Measurements from ENCODE around the gene CEP131. TPM values are rescaled to one million over a fixed set of nuclear protein-coding genes. Genes with fewer than 3 reads are reported as not detected.

The CEP131 gene
- total and polyA plus RNA-seq, 4 donors, result 7.2 to 26.6 (median 18.3) TPM

DNA sequence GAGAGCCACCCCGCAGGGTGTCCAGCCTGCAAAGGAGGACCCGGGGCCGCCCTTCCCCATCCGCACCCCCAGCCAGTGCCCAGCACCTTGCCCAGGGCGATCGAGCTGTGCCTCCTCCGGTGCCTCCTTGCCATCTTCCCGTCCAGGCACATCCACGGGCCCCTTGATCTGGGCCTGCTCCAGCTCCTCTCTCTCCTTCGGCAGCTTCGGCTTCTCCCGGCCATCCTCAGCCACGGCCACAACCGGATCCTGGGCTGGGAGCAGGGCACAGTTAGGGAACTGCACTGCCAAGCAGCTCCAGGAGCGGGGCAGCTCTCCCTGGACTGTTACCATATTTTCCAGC lies 30.2 kb upstream of the CEP131 start:
- WGBS (ENCODE audit: insufficient coverage), result 57% methylated on average over 15 of the region's 15 CpGs
- peaks cover 50% of the 10 kb centered on the region for H3K4me1 ChIP-seq (ENCODE audit: control insufficient read depth, insufficient read depth, low read length)

DNA sequence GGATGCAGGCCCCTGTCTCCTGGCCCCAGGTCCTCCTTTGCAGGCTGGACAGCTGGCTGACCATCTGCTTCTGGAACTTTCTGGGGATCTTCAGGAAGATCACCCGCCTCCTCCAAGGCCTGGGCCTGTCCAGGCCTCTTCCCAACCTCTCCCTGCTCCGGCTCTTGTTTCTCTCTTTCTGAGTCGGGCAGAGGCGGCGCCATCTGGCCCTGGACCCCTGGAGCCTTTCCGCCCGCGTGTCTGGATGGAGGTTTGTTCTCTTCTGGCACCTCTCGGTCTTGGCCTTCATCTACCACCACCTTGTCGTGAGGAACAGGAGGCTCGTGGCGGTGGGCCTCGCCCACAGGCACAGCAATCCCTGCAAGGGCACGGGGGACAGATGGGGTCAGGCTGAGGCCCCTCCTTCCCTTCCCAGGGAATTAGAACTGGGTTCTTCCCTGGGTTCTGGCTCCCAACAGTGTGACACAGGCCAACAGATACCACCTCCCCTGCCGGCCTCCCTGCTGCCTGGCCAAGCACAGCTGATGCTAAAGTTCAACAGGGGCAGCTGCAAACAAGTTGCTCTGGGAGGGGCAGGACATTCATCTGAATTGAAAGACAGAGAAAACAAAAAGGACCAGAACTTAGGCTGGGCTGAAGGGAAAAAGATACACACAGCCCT lies 29.7 kb upstream of the CEP131 start:
- WGBS (ENCODE audit: insufficient coverage), result 34% methylated on average over 12 of the region's 15 CpGs
- Histone ChIP-seq H3K4me1 (ENCODE audit: control insufficient read depth, insufficient read depth, low read length) (peaks cover 50% of the 10 kb centered on the region), H3K27me3 (ENCODE audit: control insufficient read depth, insufficient read depth, low read length) (no peaks in the 10 kb centered on the region), H3K9me3 (ENCODE audit: control insufficient read depth, insufficient read depth, low read length) (no peaks in the 10 kb centered on the region), H3K4me3 (ENCODE audit: low read depth, low read length) (no peak overlapping the region), H3K36me3 (ENCODE audit: control insufficient read depth, insufficient read depth, low read length) (peaks cover 59% of the 10 kb centered on the region), H3K27ac (ENCODE audit: low read depth, low read length) (peak overlapping the region; percentile 54)
- DNase-seq (ENCODE audit: low read depth in 4 of 6, low spot score in 6 of 6), result peak in 2 of 6 donors; percentile 8 to 38

More for the DNA sequence above, 30.2 kb upstream of the CEP131 start:
- Histone ChIP-seq H3K4me3 (ENCODE audit: low read depth, low read length) (no peak overlapping the region), H3K27ac (ENCODE audit: low read depth, low read length) (peak overlapping the region; percentile 47), H3K36me3 (ENCODE audit: control insufficient read depth, insufficient read depth, low read length) (peaks cover 64% of the 10 kb centered on the region), H3K27me3 (ENCODE audit: control insufficient read depth, insufficient read depth, low read length) (no peaks in the 10 kb centered on the region), H3K9me3 (ENCODE audit: control insufficient read depth, insufficient read depth, low read length) (no peaks in the 10 kb centered on the region)
- DNase-seq (ENCODE audit: low read depth in 4 of 6, low spot score in 6 of 6), result no peak

DNA sequence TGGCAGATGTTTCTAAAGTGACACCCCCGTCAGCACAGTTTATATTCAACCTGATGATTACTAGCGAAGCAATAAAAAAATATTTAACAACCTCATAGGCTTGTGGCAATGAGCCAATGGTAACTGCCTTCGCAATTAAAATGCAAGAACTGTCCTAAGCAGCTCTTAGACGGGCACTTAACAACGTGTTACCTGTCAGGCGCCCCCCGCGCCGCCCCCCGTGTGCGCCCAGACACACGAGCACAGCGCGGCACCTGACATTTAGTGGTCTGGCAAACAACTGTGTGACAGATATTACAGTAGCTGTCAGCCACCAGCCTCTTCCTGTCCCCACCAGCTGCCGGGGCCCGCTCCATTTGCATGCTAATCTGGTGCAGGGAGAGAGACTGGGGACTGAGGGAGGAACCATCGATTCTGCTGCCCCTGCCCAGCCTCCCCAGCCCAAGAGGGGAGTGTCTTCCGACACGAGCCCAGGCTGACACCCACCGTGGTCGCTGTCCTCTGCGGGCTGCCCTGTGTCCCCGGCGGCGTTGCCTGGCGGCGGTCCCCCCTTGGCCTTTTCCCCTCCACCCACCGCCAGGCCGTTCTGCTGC lies 29.0 kb upstream of the CEP131 start:
- H3K4me1 ChIP-seq (ENCODE audit: control insufficient read depth, insufficient read depth, low read length), result peaks cover 50% of the 10 kb centered on the region
- WGBS (ENCODE audit: insufficient coverage), result 42% methylated on average over 28 of the region's 29 CpGs
- no peaks in the 10 kb centered on the region for H3K9me3 ChIP-seq (ENCODE audit: control insufficient read depth, insufficient read depth, low read length)
- H3K27me3 ChIP-seq (ENCODE audit: control insufficient read depth, insufficient read depth, low read length), result no peaks in the 10 kb centered on the region
- H3K36me3 ChIP-seq (ENCODE audit: control insufficient read depth, insufficient read depth, low read length), result peaks cover 60% of the 10 kb centered on the region
- peak in 2 of 6 donors; percentile 47 to 88 for DNase-seq (ENCODE audit: low read depth in 4 of 6, low spot score in 6 of 6)
- no peak overlapping the region for H3K4me3 ChIP-seq (ENCODE audit: low read depth, low read length)
- H3K27ac ChIP-seq (ENCODE audit: low read depth, low read length), result peak overlapping the region; percentile 54

DNA sequence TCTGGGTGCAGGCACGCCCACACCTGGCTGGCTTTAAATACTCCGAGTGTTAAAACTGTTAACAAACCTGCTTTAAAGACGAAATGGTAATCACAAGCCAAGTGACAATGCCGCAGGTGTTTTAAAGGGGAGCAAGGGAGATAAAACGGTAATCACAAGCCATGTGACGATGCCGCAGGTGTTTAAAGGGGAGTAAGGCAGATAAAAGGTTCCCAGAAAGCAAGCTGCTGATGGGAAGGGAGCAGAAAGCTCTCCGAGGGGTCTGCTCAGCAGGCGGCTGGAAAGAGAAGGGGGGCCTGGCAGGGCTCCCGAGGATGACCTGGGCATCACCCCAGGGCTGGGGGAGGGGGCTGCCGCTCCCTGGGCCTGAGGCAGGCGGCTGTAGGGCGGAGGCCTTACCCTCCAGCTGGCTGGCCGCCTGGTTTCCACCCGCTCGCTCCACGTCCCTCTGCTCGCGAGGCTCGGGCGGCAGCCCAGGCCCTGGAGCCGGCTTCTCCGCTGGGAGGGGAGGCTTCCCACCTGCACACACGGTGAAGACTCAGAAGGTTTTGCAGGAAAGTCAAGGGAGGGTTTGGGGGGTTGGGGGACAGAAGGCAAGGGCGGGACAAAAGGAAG lies 28.4 kb upstream of the CEP131 start:
- no peaks in the 10 kb centered on the region for H3K9me3 ChIP-seq (ENCODE audit: control insufficient read depth, insufficient read depth, low read length)
- peak in 2 of 6 donors; percentile 38 to 66 for DNase-seq (ENCODE audit: low read depth in 4 of 6, low spot score in 6 of 6)
- H3K27ac ChIP-seq (ENCODE audit: low read depth, low read length), result peak overlapping the region; percentile 54
- no peaks in the 10 kb centered on the region for H3K27me3 ChIP-seq (ENCODE audit: control insufficient read depth, insufficient read depth, low read length)
- H3K4me3 ChIP-seq (ENCODE audit: low read depth, low read length), result no peak overlapping the region
- peaks cover 63% of the 10 kb centered on the region for H3K36me3 ChIP-seq (ENCODE audit: control insufficient read depth, insufficient read depth, low read length)
- peaks cover 50% of the 10 kb centered on the region for H3K4me1 ChIP-seq (ENCODE audit: control insufficient read depth, insufficient read depth, low read length)
- 47% methylated on average over 20 of the region's 25 CpGs for WGBS (ENCODE audit: insufficient coverage)

DNA sequence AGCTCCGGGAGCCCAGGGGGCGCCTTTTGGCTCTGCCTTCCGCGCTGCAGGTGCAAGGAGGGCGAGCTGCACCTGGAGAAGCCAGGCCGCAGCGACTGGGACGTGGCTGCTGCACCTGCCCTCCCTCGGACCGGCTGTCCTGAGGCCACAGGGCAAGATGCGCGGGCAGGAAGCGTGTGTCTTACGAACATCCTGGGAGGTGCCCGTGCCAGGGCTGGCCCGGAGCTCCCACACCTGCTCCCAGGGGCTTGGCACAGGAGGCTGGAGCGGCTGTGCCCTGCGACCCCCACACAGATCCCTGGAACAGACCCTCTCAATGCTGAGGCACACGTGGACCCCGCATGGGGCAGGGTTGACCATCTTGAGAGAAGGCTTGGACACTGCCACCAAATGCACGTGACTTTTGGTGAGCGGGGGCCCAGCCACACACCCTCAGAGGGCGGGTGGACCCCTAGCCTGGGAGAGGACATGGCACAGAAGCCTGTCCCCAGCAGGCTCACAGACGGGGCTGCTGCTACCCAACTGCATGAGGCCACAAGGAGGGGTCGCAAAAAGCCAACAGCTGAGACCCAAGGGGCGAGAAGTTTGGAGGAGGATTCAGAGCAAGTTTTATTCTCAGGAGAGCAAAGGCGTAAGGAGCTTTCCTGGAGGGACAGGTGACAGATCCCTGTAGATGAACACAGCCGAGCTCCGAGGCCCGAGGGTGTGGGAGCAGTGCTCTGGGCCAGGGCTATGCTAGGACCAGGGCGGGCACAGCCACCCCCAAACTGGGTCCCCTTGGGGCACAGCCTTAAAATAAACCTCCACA lies 27.7 kb upstream of the CEP131 start:
- no peaks in the 10 kb centered on the region for H3K27me3 ChIP-seq (ENCODE audit: control insufficient read depth, insufficient read depth, low read length)
- peaks cover 43% of the 10 kb centered on the region for H3K4me1 ChIP-seq (ENCODE audit: control insufficient read depth, insufficient read depth, low read length)
- WGBS (ENCODE audit: insufficient coverage), result 90% methylated on average over 31 of the region's 31 CpGs
- no peak overlapping the region for H3K4me3 ChIP-seq (ENCODE audit: low read depth, low read length)
- H3K9me3 ChIP-seq (ENCODE audit: control insufficient read depth, insufficient read depth, low read length), result no peaks in the 10 kb centered on the region
- H3K27ac ChIP-seq (ENCODE audit: low read depth, low read length), result no peak overlapping the region
- H3K36me3 ChIP-seq (ENCODE audit: control insufficient read depth, insufficient read depth, low read length), result peaks cover 67% of the 10 kb centered on the region
- DNase-seq (ENCODE audit: low read depth in 4 of 6, low spot score in 6 of 6), result no peak

DNA sequence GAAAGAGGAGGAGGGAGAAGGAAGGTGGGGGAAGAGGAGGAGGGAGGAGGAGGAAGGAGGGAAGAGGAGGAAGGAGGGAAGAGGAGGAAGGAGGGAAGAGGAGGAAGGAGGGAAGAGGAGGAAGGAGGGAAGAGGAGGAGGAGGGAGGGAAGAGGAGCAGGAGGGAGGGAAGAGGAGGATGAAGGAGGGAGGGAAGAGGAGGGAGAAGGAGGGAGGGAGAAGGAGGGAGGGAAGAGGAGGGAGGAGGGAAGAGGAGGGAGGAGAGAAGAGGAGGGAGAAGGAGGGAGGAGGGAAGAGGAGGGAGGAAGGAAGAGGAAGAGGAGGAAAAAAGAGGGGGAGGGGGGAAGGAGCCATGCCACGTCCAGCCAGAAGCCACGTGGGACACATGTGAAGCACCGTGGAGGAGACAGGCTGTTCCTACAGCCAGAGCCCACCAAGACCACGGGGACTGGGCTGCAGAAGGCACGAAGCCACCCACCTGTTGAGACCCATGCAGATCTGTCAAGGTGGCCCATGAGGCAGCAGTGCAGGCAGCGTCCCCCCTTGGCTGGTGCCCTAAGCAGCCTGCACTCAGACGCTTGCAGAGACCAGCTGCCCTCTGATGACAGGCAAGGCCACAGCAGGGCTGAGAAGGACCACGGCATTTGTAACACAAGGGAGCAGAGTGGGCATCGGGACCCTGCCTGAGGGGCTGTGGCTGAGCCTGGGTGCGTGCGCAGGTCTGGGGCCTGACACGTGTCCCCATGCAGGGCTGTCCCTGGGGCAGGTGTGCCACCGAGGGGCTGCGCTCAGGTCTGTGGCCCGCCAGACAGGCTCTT lies 26.7 kb upstream of the CEP131 start:
- H3K4me1 ChIP-seq (ENCODE audit: control insufficient read depth, insufficient read depth, low read length), result peaks cover 37% of the 10 kb centered on the region
- H3K36me3 ChIP-seq (ENCODE audit: control insufficient read depth, insufficient read depth, low read length), result peaks cover 78% of the 10 kb centered on the region
- no peak overlapping the region for H3K27ac ChIP-seq (ENCODE audit: low read depth, low read length)
- no peak overlapping the region for H3K4me3 ChIP-seq (ENCODE audit: low read depth, low read length)
- DNase-seq (ENCODE audit: low read depth in 4 of 6, low spot score in 6 of 6), result peak in 2 of 6 donors; percentile 31 to 58
- no peaks in the 10 kb centered on the region for H3K9me3 ChIP-seq (ENCODE audit: control insufficient read depth, insufficient read depth, low read length)
- no peaks in the 10 kb centered on the region for H3K27me3 ChIP-seq (ENCODE audit: control insufficient read depth, insufficient read depth, low read length)
- 92% methylated on average over 15 of the region's 15 CpGs for WGBS (ENCODE audit: insufficient coverage)

DNA sequence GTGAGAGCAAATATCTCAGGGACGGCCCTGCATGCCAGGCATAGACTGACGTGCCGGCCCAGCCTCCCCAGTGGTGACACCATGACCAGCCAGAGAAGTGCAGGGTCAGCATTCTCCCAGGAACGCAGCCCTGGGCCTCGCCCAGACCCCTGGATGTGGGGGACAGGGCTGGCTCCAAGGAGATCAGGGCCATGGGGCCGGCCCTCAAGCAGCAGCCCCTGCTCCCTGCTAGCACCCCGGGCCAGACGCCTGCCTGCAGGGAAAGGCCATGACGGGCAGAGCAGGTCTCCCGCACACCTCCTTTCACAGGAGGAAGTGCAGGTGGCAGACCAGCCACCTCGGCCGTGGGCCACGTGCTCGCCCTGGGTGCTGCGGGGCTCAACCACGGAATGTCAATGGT lies 25.9 kb upstream of the CEP131 start:
- H3K4me1 ChIP-seq (ENCODE audit: control insufficient read depth, insufficient read depth, low read length), result peaks cover 39% of the 10 kb centered on the region
- DNase-seq (ENCODE audit: low read depth in 4 of 6, low spot score in 6 of 6), result no peak
- no peaks in the 10 kb centered on the region for H3K9me3 ChIP-seq (ENCODE audit: control insufficient read depth, insufficient read depth, low read length)
- WGBS (ENCODE audit: insufficient coverage), result 80% methylated on average over 16 of the region's 16 CpGs
- no peak overlapping the region for H3K4me3 ChIP-seq (ENCODE audit: low read depth, low read length)
- no peaks in the 10 kb centered on the region for H3K27me3 ChIP-seq (ENCODE audit: control insufficient read depth, insufficient read depth, low read length)
- peaks cover 81% of the 10 kb centered on the region for H3K36me3 ChIP-seq (ENCODE audit: control insufficient read depth, insufficient read depth, low read length)
- H3K27ac ChIP-seq (ENCODE audit: low read depth, low read length), result no peak overlapping the region

DNA sequence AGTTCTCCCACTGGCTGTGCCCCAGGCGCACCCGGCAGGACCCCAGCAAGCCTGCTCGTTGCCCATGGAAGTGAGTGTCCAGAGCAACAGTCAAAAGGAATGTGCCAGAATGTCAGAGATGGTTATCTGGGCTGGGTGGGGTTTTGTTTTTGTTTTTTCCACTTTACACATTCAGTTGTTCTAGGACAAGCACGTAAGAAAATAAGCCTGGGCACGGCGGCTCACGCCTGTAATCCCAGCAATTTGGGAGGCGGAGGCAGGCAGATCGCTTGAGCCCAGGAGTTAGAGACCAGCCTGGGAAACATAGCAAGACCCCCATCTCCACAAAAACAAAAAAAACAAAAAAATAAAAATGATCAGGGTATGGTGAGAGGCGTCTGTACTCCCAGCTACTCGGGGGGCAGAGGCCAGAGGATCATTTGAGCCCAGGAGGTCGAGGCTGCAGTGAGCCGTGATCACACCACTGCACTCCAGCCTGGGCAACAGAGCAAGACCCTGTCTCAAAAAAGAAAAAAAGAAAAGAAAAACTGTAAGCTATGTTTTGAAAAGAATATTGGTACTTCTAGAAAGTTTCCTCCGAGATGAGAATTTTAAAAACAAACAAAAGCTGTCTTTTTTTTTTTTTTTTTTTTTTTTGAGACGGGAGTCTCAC lies 24.7 kb upstream of the CEP131 start:
- Histone ChIP-seq H3K27ac (ENCODE audit: low read depth, low read length) (no peak overlapping the region), H3K4me1 (ENCODE audit: control insufficient read depth, insufficient read depth, low read length) (peaks cover 39% of the 10 kb centered on the region), H3K4me3 (ENCODE audit: low read depth, low read length) (no peak overlapping the region), H3K27me3 (ENCODE audit: control insufficient read depth, insufficient read depth, low read length) (no peaks in the 10 kb centered on the region), H3K9me3 (ENCODE audit: control insufficient read depth, insufficient read depth, low read length) (no peaks in the 10 kb centered on the region), H3K36me3 (ENCODE audit: control insufficient read depth, insufficient read depth, low read length) (peaks cover 84% of the 10 kb centered on the region)
- 91% methylated on average over 10 of the region's 15 CpGs for WGBS (ENCODE audit: insufficient coverage)
- no peak for DNase-seq (ENCODE audit: low read depth in 4 of 6, low spot score in 6 of 6)
